Gastroesophageal sphincter (tissue), 4 donors: ENCODE results near the gene PLA2G4D. TPM values are rescaled to one million over a fixed set of nuclear protein-coding genes. Genes with fewer than 3 reads are reported as not detected.
A peak's percentile ranks its signal among the peaks of the same experiment; 100 is the strongest.

Source experiments
- ATAC-seq: fragments of 150-250 bp; one replicate; pipeline ENCODE4 v1.9.1; 2016; ENCODE audit warnings: mild to moderate bottlenecking, moderate library complexity
- H3K27ac ChIP-seq, 4 donors: fragments of 200-600 bp; sonication (generic) in 3 of 4; 1 replicate in 3 of 4; 2 replicates in 1 of 4; pipeline ENCODE4 v1.5.1; 2016 to 2019
- H3K27me3 ChIP-seq: fragments of 200-600 bp; sonication (generic); one replicate; pipeline ENCODE4 v1.5.1; 2019
- H3K36me3 ChIP-seq, 2 donors: fragments of 200-600 bp; sonication (generic); one replicate each; pipeline ENCODE4 v1.5.1; 2019; ENCODE audit warnings: control low read depth in 1 of 2
- H3K4me1 ChIP-seq, 3 donors: fragments of 200-600 bp; sonication (generic); 1 replicate in 2 of 3; 2 replicates in 1 of 3; pipeline ENCODE4 v1.5.1; 2016 to 2019; ENCODE audit warnings: control low read depth in 2 of 3
- H3K4me3 ChIP-seq, 2 donors: fragments of 200-600 bp; sonication (generic); one replicate each; pipeline ENCODE4 v1.5.1; 2019; ENCODE audit warnings: mild to moderate bottlenecking in 1 of 2, moderate library complexity in 1 of 2
- H3K9me3 ChIP-seq, 3 donors: fragments of 200-600 bp; sonication (generic); one replicate each; pipeline ENCODE4 v1.5.1; 2017 to 2019; ENCODE audit warnings: control low read depth in 2 of 3
- CTCF ChIP-seq, 4 experiments: fragments of 200-600 bp in 2 of 4; fragments of 450-650 bp in 2 of 4; sonication (generic) in 1 of 4; IDR thresholded peaks; one replicate each; pipeline ENCODE4 v1.5.1; 2017 to 2019; ENCODE audit warnings: antibody characterized with exemption in 4 of 4, mild to moderate bottlenecking in 2 of 4, moderate library complexity in 2 of 4
- EP300 ChIP-seq: sonication (generic); formaldehyde crosslinking; IDR thresholded peaks from one replicate; pipeline ENCODE4 v1.6.1; 2017; ENCODE audit warnings: antibody characterized with exemption, mild to moderate bottlenecking
- POLR2A ChIP-seq, 2 donors: fragments of 450-650 bp; IDR thresholded peaks; one replicate each; pipeline ENCODE4 v1.6.1; 2017; ENCODE audit warnings: antibody characterized with exemption in 2 of 2, mild to moderate bottlenecking in 2 of 2, moderate library complexity in 1 of 2
- POLR2AphosphoS5 ChIP-seq: sonication (generic); formaldehyde crosslinking; IDR thresholded peaks from one replicate; pipeline ENCODE4 v1.6.1; 2017; ENCODE audit warnings: antibody characterized with exemption
- WGBS, 2 donors: methylation state at CpG; one replicate each; pipeline ENCODE4 v1.1.5; 2018; ENCODE audit warnings: low coverage in 1 of 2; 5-methylcytosine and 5-hydroxymethylcytosine counted together
- total RNA-seq, 4 donors: library from RNA; depleted of rRNA; stranded (reverse); fragments of >200 nt; gene quantifications; one replicate each; pipeline ENCODE4 v1.1.0, GENCODE V29; 2016

Gene PLA2G4D
- total RNA-seq, 4 donors from 2014 or later: not detected

- H3K9me3 ChIP-seq: no peaks in the 10 kb centered on the region
- no peak overlapping the region for H3K4me3 ChIP-seq
- H3K36me3 ChIP-seq: no peaks in the 10 kb centered on the region
- no peak for ATAC-seq
- peaks cover 0 to 15% (median 0%) of the 10 kb centered on the region in 3 donors for H3K4me1 ChIP-seq
- TF ChIP-seq CTCF (IDR thresholded peaks at IDR 0.05): no peak
- no peak for TF ChIP-seq POLR2AphosphoS5
- TF ChIP-seq EP300: no peak
- no peak for TF ChIP-seq POLR2A (IDR thresholded peaks at IDR 0.05)
- no peak overlapping the region for H3K27ac ChIP-seq
- peaks cover 50% of the 10 kb centered on the region for H3K27me3 ChIP-seq
- WGBS, 2 donors: 58% methylated on average over 4 of the region's 5 CpGs; no CpG with 5 or more reads in 1 of the 2 donors
Measured at GRCh38 chr15:42085236-42085605, 9.1 kb downstream of the PLA2G4D start.

- Histone ChIP-seq H3K4me3 (no peak overlapping the region), H3K4me1 (peaks cover 0 to 15% (median 0%) of the 10 kb centered on the region in 3 donors), H3K36me3 (no peaks in the 10 kb centered on the region), H3K27ac (no peak overlapping the region), H3K9me3 (no peaks in the 10 kb centered on the region), H3K27me3 (peaks cover 50% of the 10 kb centered on the region)
- TF ChIP-seq EP300 (no peak), POLR2A (IDR thresholded peaks at IDR 0.05) (no peak), POLR2AphosphoS5 (no peak), CTCF (IDR thresholded peaks at IDR 0.05) (peak in 3 of 4 experiments; percentile 75 to 93 (median 90))
- 0 to 80% methylated on average over 1 to 2 of the region's 29 CpGs for WGBS, 2 donors
- ATAC-seq: peak; percentile 77
Measured at GRCh38 chr15:42084465-42085235, 9.7 kb downstream of the PLA2G4D start.

GRCh38 chr15:42083916-42084315, 10.4 kb downstream of the PLA2G4D start:
- peaks cover 0 to 15% (median 0%) of the 10 kb centered on the region in 3 donors for H3K4me1 ChIP-seq
- H3K27me3 ChIP-seq: peaks cover 50% of the 10 kb centered on the region
- H3K27ac ChIP-seq: no peak overlapping the region
- H3K9me3 ChIP-seq: no peaks in the 10 kb centered on the region
- ATAC-seq: no peak
- no peak overlapping the region for H3K4me3 ChIP-seq
- no peaks in the 10 kb centered on the region for H3K36me3 ChIP-seq
- 40% methylated on average over 2 of the region's 13 CpGs; no CpG with 5 or more reads in 1 of the 2 donors for WGBS, 2 donors
- TF ChIP-seq POLR2AphosphoS5: no peak
- TF ChIP-seq EP300: no peak
- TF ChIP-seq POLR2A (IDR thresholded peaks at IDR 0.05): no peak
- no peak for TF ChIP-seq CTCF (IDR thresholded peaks at IDR 0.05)

GRCh38 chr15:42083605-42083908, 10.8 kb downstream of the PLA2G4D start:
- Histone ChIP-seq H3K4me1 (peaks cover 0 to 15% (median 0%) of the 10 kb centered on the region in 3 donors), H3K9me3 (no peaks in the 10 kb centered on the region), H3K36me3 (no peaks in the 10 kb centered on the region), H3K27me3 (peaks cover 50% of the 10 kb centered on the region), H3K4me3 (no peak overlapping the region), H3K27ac (no peak overlapping the region)
- TF ChIP-seq POLR2AphosphoS5 (no peak), EP300 (no peak), CTCF (IDR thresholded peaks at IDR 0.05) (no peak), POLR2A (IDR thresholded peaks at IDR 0.05) (no peak)
- no CpG with 5 or more reads among the region's 3 CpGs for WGBS, 2 donors
- no peak for ATAC-seq
